Adrenal gland (tissue), 12 donors: ENCODE measurements around the gene CFAP74. TPM values are rescaled to one million over a fixed set of nuclear protein-coding genes. Genes with fewer than 3 reads are reported as not detected.

Source experiments
- DNase-seq, 7 donors: peaks; one replicate each; pipeline ENCODE4 v3.0.0-alpha.2; 2019 to 2020
- H3K27ac ChIP-seq, 5 donors: fragments of 200-600 bp; sonication (generic) in 4 of 5; 1 replicate in 3 of 5; 2 replicates in 2 of 5; pipeline versions ENCODE4 v1.5.1 to v1.8.0; 2016 to 2020; ENCODE audit warnings: mild to moderate bottlenecking in 1 of 5
- H3K27me3 ChIP-seq: fragments of 200-600 bp; 2 replicates; pipeline ENCODE4 v1.8.0; 2021
- H3K36me3 ChIP-seq, 2 donors: fragments of 200-600 bp; replicated peaks in 1 of 2; 1 replicate in 1 of 2; 2 replicates in 1 of 2; pipeline versions ENCODE4 v1.5.1 to v1.8.0; 2018 to 2022
- H3K4me1 ChIP-seq, 2 donors: fragments of 200-600 bp; replicated peaks in 1 of 2; 1 replicate in 1 of 2; 2 replicates in 1 of 2; pipeline versions ENCODE4 v1.5.1 to v1.8.0; 2018 to 2021
- H3K4me3 ChIP-seq, 4 donors: fragments of 200-600 bp; sonication (generic) in 3 of 4; one replicate each; pipeline ENCODE4 v1.5.1; 2016 to 2018
- H3K9me3 ChIP-seq, 3 donors: fragments of 200-600 bp; sonication (generic) in 1 of 3; replicated peaks in 1 of 3; 1 replicate in 2 of 3; 2 replicates in 1 of 3; pipeline versions ENCODE4 v1.5.1 to v1.8.0; 2016 to 2021
- CTCF ChIP-seq, 6 experiments: fragments of 450-650 bp in 4 of 6; fragments of 200-600 bp in 2 of 6; sonication (generic) in 1 of 6; IDR thresholded peaks; 1 replicate in 5 of 6; 2 replicates in 1 of 6; pipeline versions ENCODE4 v1.5.1 to v1.8.0; 2016 to 2021; ENCODE audit warnings: antibody characterized with exemption in 6 of 6, mild to moderate bottlenecking in 2 of 6, moderate library complexity in 1 of 6
- POLR2A ChIP-seq, 2 donors: fragments of 450-650 bp; IDR thresholded peaks; one replicate each; pipeline ENCODE4 v1.6.1; 2017; ENCODE audit warnings: antibody characterized with exemption in 2 of 2, mild to moderate bottlenecking in 2 of 2, moderate library complexity in 1 of 2
- WGBS, 4 donors: extraction: QIAGEN DNeasy Blood & Tissue Kit in 2 of 4; methylation state at CpG; one replicate each; pipeline versions ENCODE4 v1.1.5 to v1.1.7; 2013 to 2017; 5-methylcytosine and 5-hydroxymethylcytosine counted together
- intact Hi-C, 2 donors: fragments of 100-400 bp; cut with DNase I; formaldehyde crosslinking; loops; one replicate each; pipeline versions ENCODE4 v1.14.1 to v1.15.0; 2022 to 2023
- polyA plus RNA-seq, 3 donors: library from polyadenylated mRNA; stranded (reverse); fragments of 200-250 nt in 2 of 3; fragments of 350-450 nt in 1 of 3; fragmentation: Illumina TruSeq in 1 of 3; extraction: RNeasy Lipid Tissue Mini Kit (QIAGEN cat#74804) in 1 of 3; gene quantifications; one replicate each; pipeline ENCODE4 v1.2.3, GENCODE V29; 2013 to 2014
- total RNA-seq, 9 donors: library from RNA; depleted of rRNA in 4 of 9; stranded (reverse); fragments of >200 nt in 4 of 9; fragments of 120-200 nt in 1 of 9; fragmentation: NEBNext Ultra II Directional in 1 of 9; extraction: Animal tissue kit (Norgen Biotek cat#: 25700) in 1 of 9; gene quantifications; one replicate each; pipeline versions ENCODE4 v1.1.0 to v1.2.4, GENCODE V29; 2013 to 2023
- donor health status: healthy with polysubstance abuse.
- donor health status: Bipolar disorder and iron deficiency.
- donor health status: DM: yes; HTN: yes; CAD: no.
- donor health status: DM: no; HTN: no; CAD: no.
- donor health status: DM: no; HTN: no; CAD: no.
- donor health status: DM: yes; HTN: yes; CAD: no.

Gene CFAP74
- total and polyA plus RNA-seq, 12 donors = 0.11 to 7.6 (median 2.8) TPM; not detected in 1

DNA sequence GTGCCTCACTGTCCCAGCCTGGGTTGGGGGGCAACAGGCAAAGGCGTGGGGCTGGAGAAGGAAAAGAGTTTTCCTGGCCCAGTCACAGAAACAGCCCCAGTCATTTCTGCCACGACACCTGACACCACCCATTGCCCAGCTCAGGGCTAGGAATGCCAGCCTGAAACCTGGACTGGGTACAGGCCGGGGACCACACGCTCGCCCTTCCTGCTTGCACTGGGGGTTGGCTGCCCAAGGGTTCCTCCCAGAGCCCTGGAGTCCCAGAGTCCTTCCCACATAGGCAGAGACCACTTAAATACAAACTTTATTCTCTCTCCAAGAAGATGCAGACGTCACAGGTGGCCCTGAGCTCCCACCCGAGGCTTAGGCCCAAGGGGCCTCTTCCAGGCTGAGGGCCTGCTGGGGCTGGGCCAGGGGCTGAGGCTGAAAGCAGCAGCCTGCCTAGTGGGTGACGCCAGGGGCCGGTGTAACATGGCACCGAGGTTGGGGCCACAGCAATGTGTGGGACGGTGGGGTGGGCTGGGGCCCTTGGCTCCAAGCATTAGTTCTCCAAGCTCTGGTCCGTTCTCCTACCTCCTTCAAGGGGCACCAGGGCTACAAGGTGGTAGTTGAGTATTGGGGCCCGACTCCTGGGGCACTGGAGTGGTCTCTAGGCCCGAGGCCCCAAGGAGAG, 86.1 kb downstream of the CFAP74 start:
- WGBS, 4 donors = 85 to 96% (median 93%) methylated on average over 6 to 14 of the region's 14 CpGs

GRCh38 chr1:1916851-1917251, 86.7 kb downstream of the CFAP74 start:
- Histone ChIP-seq H3K36me3 (no peaks in the 10 kb centered on the region), H3K4me1 (peaks cover 13 to 14% of the 10 kb centered on the region in 2 donors), H3K9me3 (no peaks in the 10 kb centered on the region), H3K4me3 (no peak overlapping the region), H3K27me3 (no peaks in the 10 kb centered on the region), H3K27ac (no peak overlapping the region)
- peak in 4 of 7 donors; percentile 20 to 39 (median 28) for DNase-seq
- intact Hi-C loops = no loop called here
- TF ChIP-seq POLR2A (IDR thresholded peaks at IDR 0.05) (no peak), CTCF (IDR thresholded peaks at IDR 0.05) (no peak)
- 82 to 87% (median 85%) methylated on average over 15 to 19 of the region's 19 CpGs for WGBS, 4 donors

More for the DNA sequence above, 86.1 kb downstream of the CFAP74 start:
- DNase-seq = peak in 4 of 7 donors; percentile 15 to 34 (median 26)
- H3K4me1 ChIP-seq = peaks cover 13 to 14% of the 10 kb centered on the region in 2 donors
- no peak overlapping the region for H3K4me3 ChIP-seq
- no peaks in the 10 kb centered on the region for H3K36me3 ChIP-seq
- TF ChIP-seq CTCF (IDR thresholded peaks at IDR 0.05) = no peak
- H3K9me3 ChIP-seq = no peaks in the 10 kb centered on the region
- H3K27me3 ChIP-seq = no peaks in the 10 kb centered on the region
- H3K27ac ChIP-seq = peak overlapping the region in 3 of 5 donors; percentile 78 to 89 (median 78)
- intact Hi-C loops = no loop called here

GRCh38 chr1:1915911-1916840, 87.4 kb downstream of the CFAP74 start:
- no peaks in the 10 kb centered on the region for H3K27me3 ChIP-seq
- WGBS, 4 donors = 92 to 97% (median 94%) methylated on average over 14 to 23 of the region's 23 CpGs
- H3K9me3 ChIP-seq = no peaks in the 10 kb centered on the region
- no peak overlapping the region for H3K27ac ChIP-seq
- peak in 4 of 7 donors; percentile 13 to 31 (median 28) for DNase-seq
- intact Hi-C loops = no loop called here
- TF ChIP-seq POLR2A (IDR thresholded peaks at IDR 0.05) (no peak), CTCF (IDR thresholded peaks at IDR 0.05) (no peak)
- H3K36me3 ChIP-seq = no peaks in the 10 kb centered on the region
- H3K4me1 ChIP-seq = peaks cover 13 to 14% of the 10 kb centered on the region in 2 donors
- H3K4me3 ChIP-seq = no peak overlapping the region

- TF ChIP-seq CTCF (IDR thresholded peaks at IDR 0.05) (no peak), POLR2A (IDR thresholded peaks at IDR 0.05) (no peak)
- Histone ChIP-seq H3K4me1 (peaks cover 13 to 14% of the 10 kb centered on the region in 2 donors), H3K27me3 (no peaks in the 10 kb centered on the region), H3K27ac (no peak within 1 kb of the TSS), H3K4me3 (no peak within 1 kb of the TSS), H3K36me3 (no peaks in the 10 kb centered on the region), H3K9me3 (no peaks in the 10 kb centered on the region)
- peak in 4 of 7 donors; percentile 20 to 49 (median 30) for DNase-seq
- intact Hi-C loops = no loop called here
- WGBS, 4 donors = 80 to 98% (median 87%) methylated on average over 7 to 15 of the region's 15 CpGs
Observed at GRCh38 chr1:1914971-1915692, 88.5 kb downstream of the CFAP74 start, which contains the start of gene CALML6. Gene CALML6 (plus strand): TSS chr1:1915260. CDS start chr1:1915281, 21 bp downstream.
